T47D (cell line): ENCODE results near the gene TMEM39A.

Source experiments
- DNase-seq, 2 experiments: peaks; one replicate each; pipeline versions ENCODE4 v3.0.0 to v3.0.0-alpha.2; 2011 to 2012; ENCODE audit warnings: low read depth in 1 of 2, low spot score in 1 of 2
- JUND ChIP-seq: IDR thresholded peaks from 2 replicates; pipeline ENCODE4 v1.6.1; 2012; ENCODE audit warnings: low read depth
- in situ Hi-C: cut with HindIII; loops from 2 replicates; pipeline ENCODE4 v1.10.0; 2016; ENCODE audit warnings: low sequenced_read_pairs, low pct_unique_long_range_greater_than_20kb

Gene TMEM39A

DNA sequence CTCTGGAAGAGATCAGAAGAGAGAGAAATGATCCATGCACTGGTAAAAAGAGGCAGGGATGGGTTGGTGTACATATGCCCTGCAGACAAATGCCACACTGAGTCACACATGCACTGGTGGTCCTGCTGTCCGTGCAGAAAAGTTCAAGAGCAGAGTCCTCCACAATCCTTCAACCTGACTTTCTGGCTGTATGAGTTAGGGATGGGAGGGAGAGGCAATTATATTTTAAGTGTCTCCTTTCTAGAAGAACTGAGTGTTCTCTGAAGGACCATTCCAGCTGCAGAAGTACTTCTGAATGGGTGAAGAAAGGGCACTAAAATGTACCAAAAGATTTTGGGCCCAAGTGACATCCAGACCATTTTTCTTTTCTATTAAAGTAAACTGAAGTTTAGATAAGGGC lies 26.4 kb downstream of the TMEM39A start:
- no peak for DNase-seq
- no peak for TF ChIP-seq JUND
- in situ Hi-C loops: no loop called here

DNA sequence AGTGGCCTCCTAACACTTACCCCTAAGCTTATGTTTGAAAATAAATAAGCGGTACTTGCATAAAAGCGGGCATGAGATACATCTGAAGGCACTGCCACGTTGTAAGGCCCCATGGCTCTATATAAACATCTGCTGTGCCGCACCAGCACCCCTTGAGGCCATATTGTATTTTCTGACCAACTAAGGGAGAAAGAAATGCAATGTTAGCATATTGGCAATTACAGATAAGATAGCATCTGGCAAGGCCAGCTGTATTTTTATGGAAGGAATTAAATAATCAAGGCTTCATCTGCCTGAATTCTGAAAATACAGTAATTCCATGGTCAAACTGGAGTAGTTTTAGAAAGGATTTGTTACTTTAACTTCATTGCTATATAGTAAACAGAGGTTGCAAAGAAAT lies 28.7 kb downstream of the TMEM39A start:
- in situ Hi-C loops: no loop called here
- TF ChIP-seq JUND: no peak
- no peak for DNase-seq

DNA sequence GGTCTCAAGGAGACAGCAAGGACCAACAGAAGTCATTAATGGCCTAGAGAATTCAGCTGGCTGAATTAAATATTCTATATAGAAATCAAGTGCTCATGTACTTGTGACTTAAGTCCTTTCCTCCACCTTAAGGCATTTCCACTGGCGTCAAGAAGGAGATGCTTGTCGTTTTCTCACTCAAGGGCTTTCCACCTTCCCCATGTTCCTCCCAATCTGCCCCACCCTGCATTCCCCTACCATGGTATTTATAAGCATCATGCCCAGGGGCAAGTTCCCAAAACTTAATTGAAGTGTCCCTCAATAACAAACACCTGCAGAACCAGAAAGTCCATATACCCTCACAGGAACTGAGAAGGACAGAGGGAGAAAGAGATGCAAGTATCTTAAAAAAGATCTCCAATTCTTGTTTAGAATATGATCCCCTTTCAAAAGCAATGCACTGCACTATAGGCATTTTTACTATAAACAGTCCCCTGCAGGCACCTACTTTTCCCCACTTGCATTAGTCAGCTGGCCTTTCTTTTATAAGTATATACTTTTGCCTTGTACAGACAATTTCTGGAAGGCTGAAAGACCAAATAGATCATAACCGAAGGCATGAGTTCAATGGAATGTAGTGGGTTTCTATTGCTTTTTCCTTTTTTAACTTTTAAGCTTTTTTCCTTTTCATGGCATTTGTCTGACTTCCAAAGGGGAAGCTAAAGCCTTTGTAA lies 29.6 kb downstream of the TMEM39A start:
- in situ Hi-C loops: no loop called here
- TF ChIP-seq JUND: no peak
- DNase-seq: no peak

DNA sequence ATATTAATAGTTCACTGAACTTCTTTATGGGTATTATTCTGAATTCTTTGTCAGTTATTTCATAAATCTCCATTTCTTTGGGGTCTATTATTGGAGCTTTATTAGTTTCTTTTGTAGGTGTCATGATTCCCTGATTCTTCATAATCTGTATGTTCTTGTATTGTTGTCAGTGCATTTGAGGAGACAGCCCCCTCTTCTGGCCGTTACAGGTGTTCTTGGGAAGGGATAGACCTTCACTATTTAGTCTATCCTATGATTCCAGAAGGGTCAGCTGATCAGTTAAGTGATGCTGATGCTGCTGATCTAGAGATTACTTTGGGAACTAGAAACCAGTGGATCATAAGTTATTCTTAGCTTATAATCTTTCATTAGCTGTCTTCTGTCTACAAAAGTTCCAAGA lies 34.9 kb downstream of the TMEM39A start:
- in situ Hi-C loops: no loop called here
- DNase-seq: no peak
- TF ChIP-seq JUND: no peak

DNA sequence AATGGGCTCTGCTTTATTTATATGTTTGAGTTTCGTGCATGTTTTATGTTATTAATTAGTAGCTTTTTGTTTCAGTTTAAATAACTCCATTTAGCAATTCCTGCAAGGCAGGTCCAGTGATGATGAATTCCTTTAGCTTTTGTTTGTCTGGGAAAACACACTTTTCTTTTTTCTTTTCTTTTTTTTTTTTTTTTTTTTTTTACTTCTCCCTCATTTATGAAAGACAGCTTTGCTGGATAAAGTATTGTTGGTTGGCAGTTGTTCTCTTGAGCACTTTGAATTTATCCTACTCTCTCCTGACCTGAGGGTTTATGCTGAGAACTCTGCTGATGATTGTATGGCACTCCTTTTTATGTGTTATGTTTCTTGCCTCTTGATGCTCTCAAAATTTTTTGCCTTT lies 35.7 kb downstream of the TMEM39A start:
- DNase-seq: no peak
- in situ Hi-C loops: no loop called here
- TF ChIP-seq JUND: no peak

DNA sequence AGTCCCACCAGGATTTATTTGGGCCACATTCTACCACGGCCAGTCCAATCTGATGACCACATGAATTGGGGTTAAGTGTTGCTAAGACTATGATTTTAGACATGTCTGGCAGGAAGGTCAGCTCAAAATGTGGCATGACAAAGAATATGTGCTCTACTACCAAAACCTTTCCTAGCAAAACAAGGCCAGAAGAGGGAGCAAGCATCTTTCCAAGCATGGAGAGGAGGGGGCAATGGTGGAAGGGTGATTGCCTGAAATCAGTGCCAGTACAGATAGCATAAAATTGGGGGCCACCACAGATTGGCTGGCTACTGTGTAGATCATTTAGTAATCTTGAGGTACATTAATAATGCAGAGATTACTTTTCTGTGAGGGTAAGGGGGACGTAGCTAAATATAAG lies 43.2 kb downstream of the TMEM39A start:
- DNase-seq: no peak
- in situ Hi-C loops: no loop called here

DNA sequence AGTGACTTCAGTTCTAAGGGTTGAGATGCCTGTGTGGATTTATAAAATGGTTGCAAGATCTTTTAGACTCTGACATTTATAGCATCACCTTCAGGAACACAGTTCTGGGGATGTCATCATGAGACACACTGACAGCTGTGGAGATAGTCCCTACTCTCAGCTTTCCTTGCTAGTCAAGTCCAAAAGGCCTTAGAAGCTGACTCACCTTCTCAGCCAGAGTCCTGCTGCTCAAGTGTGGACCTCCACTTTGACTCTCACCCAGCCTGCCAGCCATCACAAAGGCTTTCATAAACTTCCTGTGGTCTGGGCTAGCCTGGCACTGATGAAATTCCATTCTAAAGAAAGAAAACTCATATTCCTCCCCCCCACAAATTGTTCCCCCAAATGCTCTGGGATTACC lies 44.8 kb downstream of the TMEM39A start:
- in situ Hi-C loops: no loop called here
- no peak for DNase-seq
- TF ChIP-seq JUND: no peak

More for the DNA sequence above, 43.2 kb downstream of the TMEM39A start:
- TF ChIP-seq JUND: no peak

DNA sequence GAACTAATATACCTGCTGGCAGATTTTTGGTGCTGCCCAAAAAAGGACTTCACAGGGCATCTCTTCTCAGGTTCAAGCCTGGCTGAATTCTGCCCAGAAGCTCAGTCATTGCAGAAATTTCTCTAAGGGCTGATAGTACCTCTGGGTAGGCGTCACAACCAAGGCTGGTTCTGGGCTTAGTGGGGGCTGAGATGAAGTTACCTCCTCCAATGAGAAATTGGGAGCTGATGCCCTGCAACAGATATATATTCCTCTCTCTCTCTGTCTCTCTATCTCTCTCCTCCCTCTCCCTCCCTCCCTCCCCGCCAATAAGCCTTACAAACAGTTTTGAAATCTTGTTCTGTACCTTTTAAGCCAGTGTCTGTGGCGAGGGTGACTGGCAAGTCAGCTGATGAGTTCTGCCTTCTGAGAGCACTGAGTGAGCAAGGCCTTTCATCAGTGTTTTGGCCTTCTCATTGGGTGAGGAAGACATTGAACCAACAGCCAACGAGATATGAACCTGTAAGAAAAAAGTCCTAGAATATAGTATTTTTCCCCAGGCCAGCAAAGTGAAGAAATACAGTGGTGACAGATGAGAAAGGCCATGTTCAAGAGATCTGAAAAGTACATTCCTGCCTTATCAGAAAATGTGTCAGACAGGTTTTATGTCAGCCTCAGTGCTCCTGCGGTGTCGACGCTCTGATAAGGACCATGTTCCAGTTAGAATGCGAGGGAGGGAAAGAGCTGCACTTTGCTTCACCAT lies 45.5 kb downstream of the TMEM39A start:
- no peak for TF ChIP-seq JUND
- in situ Hi-C loops: no loop called here

DNA sequence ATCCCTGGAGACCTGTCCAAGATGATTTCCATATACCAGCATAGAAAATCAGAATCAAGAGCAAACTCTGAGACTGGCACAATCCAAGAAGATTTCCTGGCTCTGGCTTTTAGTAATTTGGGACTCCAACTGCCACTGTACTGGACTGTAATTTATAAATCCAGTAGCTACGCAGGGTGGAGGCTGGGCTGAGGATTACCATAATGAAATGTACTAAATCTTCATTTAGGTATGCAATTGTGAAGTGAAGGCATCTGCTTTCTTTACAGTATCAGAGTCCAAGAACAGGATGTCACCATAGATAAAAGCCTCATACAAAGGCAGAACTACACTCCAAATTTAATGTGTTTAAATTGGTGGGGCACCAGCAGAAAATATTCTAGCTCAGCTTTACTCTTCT lies 46.5 kb downstream of the TMEM39A start:
- no peak for DNase-seq
- no peak for TF ChIP-seq JUND
- in situ Hi-C loops: no loop called here

More for the DNA sequence above, 45.5 kb downstream of the TMEM39A start:
- no peak for DNase-seq

DNA sequence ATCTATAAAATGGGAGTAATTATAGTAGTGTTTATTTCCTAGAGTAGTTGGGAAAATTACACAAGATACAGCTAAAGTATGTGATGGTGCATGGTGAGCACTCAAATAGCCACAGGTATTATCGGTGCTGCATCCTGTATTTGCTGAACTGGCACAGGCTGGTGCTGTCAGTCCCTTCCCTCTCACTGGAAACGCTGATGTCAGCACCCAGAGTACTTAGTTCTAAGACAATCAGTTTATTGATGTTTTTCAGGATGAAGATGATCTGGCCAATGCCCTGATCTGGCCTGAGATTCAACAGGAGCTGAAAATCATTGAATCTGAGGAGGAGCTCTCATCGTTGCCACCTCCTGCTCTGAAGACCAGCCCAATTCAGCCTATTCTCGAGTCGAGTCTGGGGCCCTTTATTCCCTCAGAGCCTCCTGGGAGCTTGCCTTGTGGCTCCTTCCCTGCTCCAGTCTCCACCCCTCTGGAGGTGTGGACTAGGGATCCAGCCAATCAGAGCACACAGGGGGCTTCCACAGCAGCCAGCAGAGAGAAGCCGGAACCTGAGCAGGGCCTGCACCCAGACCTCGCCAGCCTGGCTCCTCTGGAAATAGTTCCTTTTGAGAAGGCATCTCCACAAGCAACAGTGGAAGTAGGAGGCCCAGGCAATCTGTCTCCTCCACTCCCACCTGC lies 49.7 kb downstream of the TMEM39A start:
- TF ChIP-seq JUND: no peak
- DNase-seq: no peak
- in situ Hi-C loops: no loop called here

DNA sequence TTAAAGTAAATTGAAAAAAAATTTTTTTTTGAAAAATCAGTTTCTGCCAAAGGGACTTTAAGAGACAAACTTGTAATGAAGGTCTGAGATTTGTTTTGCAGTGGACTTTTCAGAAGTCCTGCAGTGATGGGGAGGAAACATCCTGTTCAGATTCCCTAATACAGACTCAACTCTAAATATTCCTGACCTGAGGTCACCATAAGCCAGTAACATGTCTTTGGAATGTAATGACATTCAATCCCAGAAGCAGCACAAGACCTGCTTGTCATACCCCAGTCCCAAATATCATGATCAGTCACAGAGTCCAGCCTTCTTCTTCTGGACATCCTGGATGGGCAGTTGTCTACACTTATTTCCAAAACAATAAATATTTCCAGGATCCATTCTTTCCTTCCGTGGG lies 53.6 kb downstream of the TMEM39A start:
- no peak for DNase-seq
- TF ChIP-seq JUND: no peak
- in situ Hi-C loops: no loop called here

DNA sequence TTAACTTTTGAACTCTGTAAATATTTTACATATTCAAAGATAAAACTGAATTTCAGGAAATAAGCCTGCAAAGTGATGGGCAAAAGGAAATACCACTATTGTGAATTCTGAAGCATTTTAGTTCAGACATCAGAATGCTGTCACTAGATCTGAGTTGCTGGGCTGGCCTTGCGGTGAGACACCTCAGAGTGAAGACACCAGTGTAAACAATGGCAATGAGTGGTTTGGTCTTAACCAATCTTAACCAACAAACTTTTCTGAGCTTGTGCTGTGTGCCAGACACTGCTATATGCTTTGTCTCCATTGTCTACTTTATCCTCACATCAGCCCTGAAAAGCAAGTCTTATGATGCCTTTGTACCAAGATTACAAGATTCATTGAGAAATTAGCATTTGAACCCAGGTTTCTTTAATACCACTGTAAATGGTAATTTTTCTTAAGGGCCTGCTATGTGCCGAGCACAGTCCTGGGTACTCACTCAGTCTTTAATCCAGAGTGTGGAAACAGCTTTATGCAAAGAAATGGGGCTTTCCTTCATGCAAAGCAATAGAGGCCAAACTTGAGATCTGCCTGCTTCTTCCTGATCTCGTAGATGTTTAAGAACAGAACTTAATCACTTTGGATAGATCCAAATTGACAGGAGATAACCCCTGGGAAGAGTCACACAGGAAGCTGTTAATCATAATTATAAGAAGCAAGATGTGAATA lies 55.0 kb downstream of the TMEM39A start:
- in situ Hi-C loops: no loop called here
- DNase-seq: no peak
- no peak for TF ChIP-seq JUND

DNA sequence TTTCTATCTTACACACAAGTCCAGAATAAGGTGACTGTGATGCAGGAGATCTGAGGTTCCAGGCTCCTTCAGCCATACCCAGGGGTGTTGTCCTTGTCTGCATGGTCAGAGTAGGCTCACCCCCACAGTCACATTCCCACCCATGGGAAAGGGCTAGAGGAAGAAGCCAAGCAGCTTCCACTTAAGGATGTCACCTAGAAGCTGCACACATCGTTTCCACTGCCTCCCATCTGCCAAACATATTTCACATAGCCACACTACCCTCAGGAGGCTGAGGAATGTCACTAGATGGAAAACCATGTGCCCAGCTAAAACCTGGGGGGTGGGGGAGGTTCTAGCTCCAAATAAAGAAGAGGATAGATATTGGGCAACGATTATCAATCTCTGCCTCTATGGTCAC lies 58.1 kb downstream of the TMEM39A start:
- in situ Hi-C loops: no loop called here
- no peak for TF ChIP-seq JUND
- DNase-seq: no peak
